ENCODE results near the gene MAG. TPM values are rescaled to one million over a fixed set of nuclear protein-coding genes. Genes with fewer than 3 reads are reported as not detected.

MAG gene
- total and polyA plus RNA-seq, 2 of the 8 experiments (the other 6 are each of a cell fraction or from before 2014, with no cell fraction given): 0.20 to 1.3 TPM

- no peak for TF ChIP-seq CHD7 (IDR thresholded peaks at IDR 0.05; ENCODE audit: insufficient replicate concordance, low read length)
- no peak for TF ChIP-seq EZH2 (IDR thresholded peaks at IDR 0.05; ENCODE audit: low read depth, low read length, severe bottlenecking)
- no peak for TF ChIP-seq TEAD4 (IDR thresholded peaks at IDR 0.05; ENCODE audit: low read depth, low read length)
- TF ChIP-seq SIX5 (IDR thresholded peaks at IDR 0.05; ENCODE audit: low read depth, low read length): no peak
- no peak for TF ChIP-seq SIRT6 (IDR thresholded peaks at IDR 0.05; ENCODE audit: low read length)
- no peak for TF ChIP-seq SUZ12 (IDR thresholded peaks at IDR 0.05; ENCODE audit: low read length)
- TF ChIP-seq HDAC6 (IDR thresholded peaks at IDR 0.05; ENCODE audit: low read depth, low read length): no peak
- TF ChIP-seq SP2 (IDR thresholded peaks at IDR 0.05; ENCODE audit: low read length): no peak
- no peak for TF ChIP-seq GABPA (IDR thresholded peaks at IDR 0.05; ENCODE audit: borderline replicate concordance, insufficient read depth, low read length)
- TF ChIP-seq YY1 (IDR thresholded peaks at IDR 0.05; ENCODE audit: low read depth, low read length): no peak
- TF ChIP-seq TAF7 (optimal IDR thresholded peaks at IDR 0.05; ENCODE audit: borderline replicate concordance, low read depth, low read length): no peak
Measured at GRCh38 chr19:35347171-35347929, 55.4 kb downstream of the MAG start, which contains the start of gene FFAR1 (continued).

All from H1 (cell line).